K562 (cell line): ENCODE measurements around the gene TRIM14. TPM values are rescaled to one million over a fixed set of nuclear protein-coding genes. Genes with fewer than 3 reads are reported as not detected.

Experiments used
- ATAC-seq: fragments of 200-7000 bp; cut with Tn5 transposase; 3 replicates; pipeline ENCODE4 v1.9.1; 2020; ENCODE audit warnings: moderate library complexity
- BruUV-seq: library from RNA; stranded (reverse); fragments of 400-500 nt; replicated peaks from 2 replicates; lab custom pipeline; 2021; lab: Mats Ljungman, UMichigan
- CTCF ChIA-PET: fragments of 300-600 bp; formaldehyde crosslinking; extraction: SDS; loops from one replicate; lab custom pipeline; 2021; ENCODE audit warnings: low intra/inter-chr PET ratio; lab: Yijun Ruan, JAX
- POLR2A ChIA-PET: fragments of 300-600, 350-650 bp; sonication (Branson Sonifier 250); formaldehyde crosslinking; extraction: SDS; loops from one replicate; lab custom pipeline; 2021; ENCODE audit warnings: antibody characterized with exemption, inconsistent platforms; lab: Yijun Ruan, JAX
- DNase-seq, 4 experiments: peaks; one replicate each; pipeline versions ENCODE4 v3.0.0 to v3.0.0-alpha.2; 2011 to 2018; ENCODE audit warnings: low spot score in 3 of 4, mixed read lengths in 3 of 4; ENCODE audit errors: extremely low read depth in 1 of 4
- FAIRE-seq: peaks from 2 replicates; lab custom pipeline; 2011; peaks lifted over from hg19 to GRCh38; lab: Jason Lieb, UNC
- H2AFZ ChIP-seq: 2 replicates; pipeline ENCODE4 v1.6.0; 2011; ENCODE audit warnings: low read depth, low read length, control low read depth, inconsistent platforms
- H3K27ac ChIP-seq: fragments of 200-600 bp; 3 replicates; pipeline ENCODE4 v1.8.0; 2011; ENCODE audit warnings: low read depth, mild to moderate bottlenecking, control low read depth, inconsistent platforms, low read length, moderate library complexity, mixed read lengths; ENCODE audit errors: extremely low read depth
- H3K27me3 ChIP-seq, 2 experiments: fragments of 300-600 bp in 1 of 2; 2 replicates in 1 of 2; 3 replicates in 1 of 2; pipeline versions ENCODE4 v1.6.0 to v1.8.0; 2011; ENCODE audit warnings: inconsistent platforms in 2 of 2, low read length in 2 of 2, mild to moderate bottlenecking in 1 of 2, mixed read lengths in 1 of 2, moderate library complexity in 1 of 2; ENCODE audit not compliant: control insufficient read depth in 2 of 2, insufficient read depth in 2 of 2
- H3K36me3 ChIP-seq: fragments of 300-600 bp; 3 replicates; pipeline ENCODE4 v1.8.0; 2011; ENCODE audit warnings: mild to moderate bottlenecking, low read length, inconsistent platforms; ENCODE audit not compliant: control insufficient read depth, insufficient read depth
- H3K4me1 ChIP-seq, 2 experiments: fragments of 200-600 bp in 1 of 2; replicated peaks in 1 of 2; 2 replicates in 1 of 2; 3 replicates in 1 of 2; pipeline versions ENCODE4 v1.5.1 to v1.8.0; 2011; ENCODE audit warnings: inconsistent platforms in 2 of 2, low read length in 2 of 2, mild to moderate bottlenecking in 1 of 2, mixed read lengths in 1 of 2, moderate library complexity in 1 of 2; ENCODE audit not compliant: control insufficient read depth in 2 of 2, insufficient read depth in 2 of 2
- H3K4me2 ChIP-seq: 2 replicates; pipeline ENCODE4 v1.6.1; 2011; ENCODE audit warnings: low read length, control low read depth, inconsistent platforms, mixed read lengths; ENCODE audit not compliant: insufficient read depth
- H3K4me3 ChIP-seq: fragments of 200-600 bp; sonication (generic), shearing (Covaris generic); 2 replicates; pipeline ENCODE4 v1.5.1; 2016; ENCODE audit warnings: control low read depth, inconsistent platforms
- H3K79me2 ChIP-seq: fragments of 200-600 bp; 3 replicates; pipeline ENCODE4 v1.8.0; 2011; ENCODE audit warnings: low read length, inconsistent platforms; ENCODE audit not compliant: control insufficient read depth, insufficient read depth
- H3K9ac ChIP-seq, 2 experiments: 2 replicates each; pipeline versions ENCODE4 v1.6.0 to v1.6.1; 2011; ENCODE audit warnings: low read depth in 2 of 2, low read length in 2 of 2, control low read depth in 1 of 2, inconsistent platforms in 1 of 2, mild to moderate bottlenecking in 1 of 2, mixed read lengths in 1 of 2; ENCODE audit not compliant: insufficient read depth in 1 of 2
- H3K9me1 ChIP-seq: one replicate; pipeline ENCODE4 v1.6.0; 2011; ENCODE audit warnings: inconsistent platforms, mild to moderate bottlenecking, low read length, moderate library complexity; ENCODE audit not compliant: control insufficient read depth, insufficient read depth
- H3K9me3 ChIP-seq: replicated peaks from 2 replicates; pipeline ENCODE4 v1.5.1; 2011; ENCODE audit warnings: low read depth, low read length, inconsistent platforms; ENCODE audit not compliant: control insufficient read depth, insufficient read depth
- H4K20me1 ChIP-seq: replicated peaks from 2 replicates; pipeline ENCODE4 v1.6.1; 2011; ENCODE audit warnings: low read length, inconsistent platforms, mixed read lengths; ENCODE audit not compliant: control insufficient read depth, insufficient read depth
- ATF1 ChIP-seq, 2 experiments: fragments of 450-650 bp in 1 of 2; IDR thresholded peaks; 2 replicates each; pipeline ENCODE4 v1.6.1; 2016; ENCODE audit warnings: missing compliant biosample characterization in 1 of 2, missing genetic modification characterization in 1 of 2
- ATF4 ChIP-seq: fragments of 450-650 bp; formaldehyde crosslinking; IDR thresholded peaks from 2 replicates; pipeline ENCODE4 v1.4.0; 2022; ENCODE audit warnings: mild to moderate bottlenecking, moderate library complexity
- ELK1 ChIP-seq: sonication (generic); formaldehyde crosslinking; IDR thresholded peaks from 2 replicates; pipeline ENCODE4 v1.8.1; 2022; ENCODE audit warnings: missing genetic modification reagents
- HDAC1 ChIP-seq, 2 experiments: fragments of 450-650 bp; IDR thresholded peaks; 2 replicates each; pipeline ENCODE4 v1.6.1; 2016 to 2017; ENCODE audit warnings: inconsistent platforms in 1 of 2, mild to moderate bottlenecking in 1 of 2, moderate library complexity in 1 of 2
- HNRNPK ChIP-seq: fragments of 200-400 bp; formaldehyde crosslinking; IDR thresholded peaks from one replicate; pipeline ENCODE4 v1.6.1; 2018; ENCODE audit warnings: mild to moderate bottlenecking, low read depth, low read length; ENCODE audit not compliant: poor library complexity, severe bottlenecking
- MAZ ChIP-seq, 2 experiments: fragments of 450-650 bp in 1 of 2; sonication (generic) in 1 of 2; formaldehyde crosslinking; IDR thresholded peaks in 1 of 2; conservative IDR thresholded peaks in 1 of 2; 2 replicates each; pipeline versions ENCODE4 v1.4.0 to v1.5.0; 2020; ENCODE audit warnings: mild to moderate bottlenecking in 1 of 2, missing genetic modification reagents in 1 of 2
- NFYB ChIP-seq: IDR thresholded peaks from 2 replicates; pipeline ENCODE4 v1.6.1; 2011; ENCODE audit warnings: mild to moderate bottlenecking, moderate library complexity; ENCODE audit not compliant: insufficient read length; ENCODE audit errors: extremely low read depth
- PURB ChIP-seq: sonication (generic); formaldehyde crosslinking; IDR thresholded peaks from 2 replicates; pipeline ENCODE4 v1.9.0; 2021; ENCODE audit warnings: low read depth, mild to moderate bottlenecking, missing genetic modification reagents
- ZMIZ1 ChIP-seq, 2 experiments: fragments of 150-350 bp in 1 of 2; IDR thresholded peaks; 2 replicates each; pipeline ENCODE4 v1.6.1; 2012 to 2016; ENCODE audit warnings: low read depth in 2 of 2, low read length in 2 of 2, mild to moderate bottlenecking in 1 of 2, moderate library complexity in 1 of 2
- ZNF12 ChIP-seq: sonication (generic); formaldehyde crosslinking; IDR thresholded peaks from 2 replicates; pipeline ENCODE4 v1.4.0; 2020; ENCODE audit warnings: mild to moderate bottlenecking, missing genetic modification reagents
- ZNF384 ChIP-seq: IDR thresholded peaks from 2 replicates; pipeline ENCODE4 v1.6.1; 2012; ENCODE audit warnings: low read depth, low read length, improper control_type of control experiment
- WGBS: fragments of 100-300 bp; shearing (Covaris generic); methylation state at CpG from one replicate; pipeline ENCODE4 v1.1.6; 2016; ENCODE audit warnings: low coverage, mixed read lengths; ENCODE audit not compliant: insufficient coverage; ENCODE audit errors: missing lambda C conversion rate; 5-methylcytosine and 5-hydroxymethylcytosine counted together
- in situ Hi-C: fragments of 300-500 bp; cut with MboI; formaldehyde crosslinking; loops from 4 replicates; pipeline ENCODE4 v1.15.0; 2018; ENCODE audit warnings: inconsistent platforms, mixed read lengths
- intact Hi-C: fragments of 100-400 bp; cut with micrococcal nuclease; formaldehyde crosslinking; loops from 2 replicates; pipeline ENCODE4 v1.14.2; 2022
- polyA plus RNA-seq, 8 experiments: library from polyadenylated mRNA; depleted of rRNA in 4 of 8; stranded (reverse) in 5 of 8; unstranded in 3 of 8; fragments of >200 nt; fragmentation: Nextera tagmentation in 2 of 8; fragmentation: Illumina TruSeq in 1 of 8; extraction: Ambion mirVana in 2 of 8; extraction: Trizol in 1 of 8; gene quantifications; 2 replicates each; pipeline versions ENCODE4 v1.2.1 to v1.2.3, GENCODE V29; 2011 to 2014; ENCODE audit warnings: inconsistent platforms in 1 of 8, missing spikeins in 1 of 8
- total RNA-seq, 7 experiments: library from RNA; depleted of rRNA in 6 of 7; stranded (reverse); fragments of >200 nt in 6 of 7; fragmentation: Illumina TruSeq in 2 of 7; extraction: Trizol in 2 of 7; gene quantifications; 2 replicates each; pipeline versions ENCODE4 v1.2.1 to v1.2.3, GENCODE V29; 2011 to 2021; ENCODE audit warnings: low replicate concordance in 1 of 7

TRIM14 gene
- total and polyA plus RNA-seq, 9 of the 15 experiments (the other 6 are each of a cell fraction or from before 2014, with no cell fraction given): 7.6 to 41.0 (median 17.9) TPM

- TF ChIP-seq ZNF12 (CRISPR knock-in tag) (peak; percentile 66; the same call in 1 of the 2 replicates), MAZ (CRISPR knock-in tag; conservative IDR thresholded peaks at IDR 0.05 in 1 of 2, IDR thresholded peaks at IDR 0.05 in 1 of 2) (0 out of 4 replicates have a peak, but pooled peaks of 1 of the 2 experiments have one; percentile 9), HDAC1 (IDR thresholded peaks at IDR 0.05) (peak in 1 of 2 experiments; percentile 46; a peak in 3 of 4 replicates), PURB (no peak), ATF1 (CRISPR knock-in tag; IDR thresholded peaks at IDR 0.05) (no peak), ATF1 (tag; IDR thresholded peaks at IDR 0.05) (peak; percentile 23; the same call in 1 of the 2 replicates), HNRNPK (no peak)
Measured at GRCh38 chr9:98057138-98057799, 61.8 kb downstream of the TRIM14 start (continued).

GRCh38 chr9:98056269-98057137 is 62.5 kb downstream of the TRIM14 start, which contains the start of gene NANS:
TSS of gene NANS (plus strand) at chr9:98056732. CDS start at chr9:98056809, 77 bp downstream.
- ChIA-PET POLR2A (interaction anchor here (0.6 to 4.4 kb wide), 12 partner anchors 10 to 665 kb away, joined by 3 to 57 read pairs (median 4); partner anchors contain the start of genes ANP32B, TRMO and TSTD2), CTCF (no interaction called here)
- peaks cover 45% of the 10 kb centered on the region for H3K36me3 ChIP-seq
- in situ Hi-C loops (no loop called here), intact Hi-C loops (loop anchor here (10.0 kb wide), 1 partner anchor 362 kb away; the partner anchor contains the start of gene XPA)
- peak within 1 kb of the TSS; percentile 83 for H3K4me3 ChIP-seq
- peak within 1 kb of the TSS; percentile 98 for H3K4me2 ChIP-seq
- H2AFZ ChIP-seq: peak within 1 kb of the TSS; percentile 96
- no peaks in the 10 kb centered on the region for H4K20me1 ChIP-seq
- DNase-seq (peak; percentile 94 to 98 (median 98)), ATAC-seq (peak; percentile 95), FAIRE-seq (peak; percentile 86)
- peaks cover 48% of the 10 kb centered on the region for H3K79me2 ChIP-seq
- no peaks in the 10 kb centered on the region for H3K9me1 ChIP-seq
- under 1% methylated on average over 36 of the region's 80 CpGs for WGBS
- H3K27ac ChIP-seq: peak within 1 kb of the TSS; percentile 90
- no peaks in the 10 kb centered on the region for H3K9me3 ChIP-seq
- peak within 1 kb of the TSS; percentile 85 to 97 for H3K9ac ChIP-seq
- H3K4me1 ChIP-seq: peaks cover 18% of the 10 kb centered on the region in 2 experiments; a peak in 4 of 5 replicates
- BruUV-seq: no TSS peak
- H3K27me3 ChIP-seq: no peaks in the 10 kb centered on the region
- TF ChIP-seq ZNF384: no peak
- peak; percentile 19 for TF ChIP-seq NFYB
- 0 out of 4 replicates have a peak, but pooled peaks of 1 of the 2 experiments have one; percentile 13 for TF ChIP-seq ZMIZ1 (IDR thresholded peaks at IDR 0.05; ENCODE audit: low read depth in 2 of 2, low read length in 2 of 2)
- no peak for TF ChIP-seq ELK1 (CRISPR knock-in tag)
- no peak for TF ChIP-seq ATF4 (CRISPR knock-in tag)
